Measurements from ENCODE around the gene FAM193B. TPM values are rescaled to one million over a fixed set of nuclear protein-coding genes. Genes with fewer than 3 reads are reported as not detected.

The FAM193B gene
- total RNA-seq, 1 experiment from 2014 or later: 58.5 TPM

- H3K4me3 ChIP-seq (ENCODE audit: low read depth in 2 of 2, low read length in 2 of 2): no peak overlapping the region
- intact Hi-C loops (cut with micrococcal nuclease; ENCODE audit: unreplicated experiment): no loop called here
- ATAC-seq (no peak), DNase-seq (ENCODE audit: low read depth, low spot score) (no peak)
- no peak overlapping the region for H3K27ac ChIP-seq (ENCODE audit: low read length)
- no peaks in the 10 kb centered on the region for H3K27me3 ChIP-seq (ENCODE audit: control insufficient read depth, insufficient read depth, low read length)
- ChIA-PET POLR2A (no interaction called here), CTCF (no interaction called here)
- in situ Hi-C loops (cut with HindIII; ENCODE audit: low pct_unique_long_range_greater_than_20kb, low sequenced_read_pairs): no loop called here
- no peaks in the 10 kb centered on the region for H3K9me3 ChIP-seq (ENCODE audit: control insufficient read depth, insufficient read depth, low read depth, low read length)
- TF ChIP-seq TCF7L2 (IDR thresholded peaks at IDR 0.05; ENCODE audit: low read depth, low read length) (no peak), POLR2AphosphoS5 (IDR thresholded peaks at IDR 0.05; ENCODE audit: low read depth, low read length) (no peak), CTCF (IDR thresholded peaks at IDR 0.05) (no peak), SIN3A (IDR thresholded peaks at IDR 0.05; ENCODE audit: borderline replicate concordance, insufficient read depth, low read depth, low read length) (no peak)
- TF ChIP-seq, protein P1, sequence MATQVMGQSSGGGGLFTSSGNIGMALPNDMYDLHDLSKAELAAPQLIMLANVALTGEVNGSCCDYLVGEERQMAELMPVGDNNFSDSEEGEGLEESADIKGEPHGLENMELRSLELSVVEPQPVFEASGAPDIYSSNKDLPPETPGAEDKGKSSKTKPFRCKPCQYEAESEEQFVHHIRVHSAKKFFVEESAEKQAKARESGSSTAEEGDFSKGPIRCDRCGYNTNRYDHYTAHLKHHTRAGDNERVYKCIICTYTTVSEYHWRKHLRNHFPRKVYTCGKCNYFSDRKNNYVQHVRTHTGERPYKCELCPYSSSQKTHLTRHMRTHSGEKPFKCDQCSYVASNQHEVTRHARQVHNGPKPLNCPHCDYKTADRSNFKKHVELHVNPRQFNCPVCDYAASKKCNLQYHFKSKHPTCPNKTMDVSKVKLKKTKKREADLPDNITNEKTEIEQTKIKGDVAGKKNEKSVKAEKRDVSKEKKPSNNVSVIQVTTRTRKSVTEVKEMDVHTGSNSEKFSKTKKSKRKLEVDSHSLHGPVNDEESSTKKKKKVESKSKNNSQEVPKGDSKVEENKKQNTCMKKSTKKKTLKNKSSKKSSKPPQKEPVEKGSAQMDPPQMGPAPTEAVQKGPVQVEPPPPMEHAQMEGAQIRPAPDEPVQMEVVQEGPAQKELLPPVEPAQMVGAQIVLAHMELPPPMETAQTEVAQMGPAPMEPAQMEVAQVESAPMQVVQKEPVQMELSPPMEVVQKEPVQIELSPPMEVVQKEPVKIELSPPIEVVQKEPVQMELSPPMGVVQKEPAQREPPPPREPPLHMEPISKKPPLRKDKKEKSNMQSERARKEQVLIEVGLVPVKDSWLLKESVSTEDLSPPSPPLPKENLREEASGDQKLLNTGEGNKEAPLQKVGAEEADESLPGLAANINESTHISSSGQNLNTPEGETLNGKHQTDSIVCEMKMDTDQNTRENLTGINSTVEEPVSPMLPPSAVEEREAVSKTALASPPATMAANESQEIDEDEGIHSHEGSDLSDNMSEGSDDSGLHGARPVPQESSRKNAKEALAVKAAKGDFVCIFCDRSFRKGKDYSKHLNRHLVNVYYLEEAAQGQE (IDR thresholded peaks at IDR 0.05; ENCODE audit: insufficient read depth in 1 of 2, low read depth in 2 of 2, low read length in 1 of 2): no peak
- no TSS peak for BruUV-seq (replicated peaks)
- peaks cover 8% of the 10 kb centered on the region for H3K4me1 ChIP-seq (ENCODE audit: control insufficient read depth, insufficient read depth, low read length)
- H3K36me3 ChIP-seq (ENCODE audit: control insufficient read depth, insufficient read depth, low read length): no peaks in the 10 kb centered on the region; the same call in 1 of the 2 replicates
Observed at GRCh38 chr5:177603631-177604030, 49.3 kb upstream of the FAM193B start.

- ChIA-PET POLR2A (no interaction called here), CTCF (no interaction called here)
- in situ Hi-C loops (cut with HindIII; ENCODE audit: low pct_unique_long_range_greater_than_20kb, low sequenced_read_pairs) (no loop called here), intact Hi-C loops (cut with micrococcal nuclease; ENCODE audit: unreplicated experiment) (no loop called here)
- Histone ChIP-seq H3K27ac (ENCODE audit: low read length) (no peak overlapping the region), H3K4me3 (ENCODE audit: low read depth in 2 of 2, low read length in 2 of 2) (no peak overlapping the region), H3K9me3 (ENCODE audit: control insufficient read depth, insufficient read depth, low read depth, low read length) (no peaks in the 10 kb centered on the region), H3K4me1 (ENCODE audit: control insufficient read depth, insufficient read depth, low read length) (peaks cover 11% of the 10 kb centered on the region), H3K27me3 (ENCODE audit: control insufficient read depth, insufficient read depth, low read length) (no peaks in the 10 kb centered on the region), H3K36me3 (ENCODE audit: control insufficient read depth, insufficient read depth, low read length) (no peaks in the 10 kb centered on the region; the same call in 1 of the 2 replicates)
- no TSS peak for BruUV-seq (replicated peaks)
- DNase-seq (ENCODE audit: low read depth, low spot score) (no peak), ATAC-seq (no peak)
- TF ChIP-seq TCF7L2 (IDR thresholded peaks at IDR 0.05; ENCODE audit: low read depth, low read length) (no peak), CTCF (IDR thresholded peaks at IDR 0.05) (no peak), SIN3A (IDR thresholded peaks at IDR 0.05; ENCODE audit: borderline replicate concordance, insufficient read depth, low read depth, low read length) (no peak), POLR2AphosphoS5 (IDR thresholded peaks at IDR 0.05; ENCODE audit: low read depth, low read length) (no peak)
- TF ChIP-seq, protein P1 (IDR thresholded peaks at IDR 0.05; ENCODE audit: insufficient read depth in 1 of 2, low read depth in 2 of 2, low read length in 1 of 2): no peak
Observed at GRCh38 chr5:177602458-177602830, 48.1 kb upstream of the FAM193B start.

Data from Panc1 (cell line).